ENCODE results near the gene CYBA.

The CYBA gene

GRCh38 chr16:88691129-88691813 lies 40.4 kb upstream of the CYBA start:
- no peak overlapping the region for H3K4me3 ChIP-seq (ENCODE audit: low read length)
- TF ChIP-seq ZNF274 (IDR thresholded peaks at IDR 0.05; ENCODE audit: low read depth, low read length): no peak

GRCh38 chr16:88690341-88691128 lies 39.7 kb upstream of the CYBA start:
- H3K4me3 ChIP-seq (ENCODE audit: low read length): no peak overlapping the region
- TF ChIP-seq ZNF274 (IDR thresholded peaks at IDR 0.05; ENCODE audit: low read depth, low read length): no peak

GRCh38 chr16:88688013-88688778 lies 37.3 kb upstream of the CYBA start:
- TF ChIP-seq ZNF274 (IDR thresholded peaks at IDR 0.05; ENCODE audit: low read depth, low read length): no peak
- no peak overlapping the region for H3K4me3 ChIP-seq (ENCODE audit: low read length)

GRCh38 chr16:88687676-88688012 lies 36.8 kb upstream of the CYBA start:
- no peak overlapping the region for H3K4me3 ChIP-seq (ENCODE audit: low read length)
- TF ChIP-seq ZNF274 (IDR thresholded peaks at IDR 0.05; ENCODE audit: low read depth, low read length): no peak

GRCh38 chr16:88687254-88687576 lies 36.4 kb upstream of the CYBA start:
- H3K4me3 ChIP-seq (ENCODE audit: low read length): no peak overlapping the region
- no peak for TF ChIP-seq ZNF274 (IDR thresholded peaks at IDR 0.05; ENCODE audit: low read depth, low read length)

- H3K4me3 ChIP-seq (ENCODE audit: low read length): peak within 1 kb of the TSS; percentile 72
- TF ChIP-seq ZNF274 (IDR thresholded peaks at IDR 0.05; ENCODE audit: low read depth, low read length): no peak
Observed at GRCh38 chr16:88686439-88687253, 35.8 kb upstream of the CYBA start, which contains the start of gene SNAI3. Gene SNAI3 (minus strand): TSS chr16:88686507. CDS start chr16:88686406, 101 bp downstream.

GRCh38 chr16:88686062-88686438 lies 35.2 kb upstream of the CYBA start:
- peak overlapping the region; percentile 72 for H3K4me3 ChIP-seq (ENCODE audit: low read length)
- TF ChIP-seq ZNF274 (IDR thresholded peaks at IDR 0.05; ENCODE audit: low read depth, low read length): no peak

- no peak for TF ChIP-seq ZNF274 (IDR thresholded peaks at IDR 0.05; ENCODE audit: low read depth, low read length)
- peak overlapping the region; percentile 72 for H3K4me3 ChIP-seq (ENCODE audit: low read length)
Observed at GRCh38 chr16:88685156-88686061, 34.6 kb upstream of the CYBA start.

- TF ChIP-seq ZNF274 (IDR thresholded peaks at IDR 0.05; ENCODE audit: low read depth, low read length): no peak
- H3K4me3 ChIP-seq (ENCODE audit: low read length): no peak overlapping the region
Observed at GRCh38 chr16:88684569-88685155, 33.8 kb upstream of the CYBA start.

GRCh38 chr16:88681709-88682451 lies 31.0 kb upstream of the CYBA start:
- TF ChIP-seq ZNF274 (IDR thresholded peaks at IDR 0.05; ENCODE audit: low read depth, low read length): no peak
- peak overlapping the region; percentile 2; the same call in 1 of the 2 replicates for H3K4me3 ChIP-seq (ENCODE audit: low read length)

- no peak for TF ChIP-seq ZNF274 (IDR thresholded peaks at IDR 0.05; ENCODE audit: low read depth, low read length)
- peak overlapping the region; percentile 2; the same call in 1 of the 2 replicates for H3K4me3 ChIP-seq (ENCODE audit: low read length)
Observed at GRCh38 chr16:88681084-88681680, 30.3 kb upstream of the CYBA start.

Data from GM08714 (cell line).